HG03520 (cell line): ENCODE measurements around the gene CLMN.
A peak's percentile ranks its signal among the peaks of the same experiment; 100 is the strongest.

Experiments used
- ATAC-seq: cut with Tn5 transposase; IDR thresholded peaks from one replicate; pipeline ENCODE4 v1.9.1; 2021; ENCODE audit warnings: mild to moderate bottlenecking, moderate library complexity; ENCODE audit not compliant: unreplicated experiment

The CLMN gene

DNA sequence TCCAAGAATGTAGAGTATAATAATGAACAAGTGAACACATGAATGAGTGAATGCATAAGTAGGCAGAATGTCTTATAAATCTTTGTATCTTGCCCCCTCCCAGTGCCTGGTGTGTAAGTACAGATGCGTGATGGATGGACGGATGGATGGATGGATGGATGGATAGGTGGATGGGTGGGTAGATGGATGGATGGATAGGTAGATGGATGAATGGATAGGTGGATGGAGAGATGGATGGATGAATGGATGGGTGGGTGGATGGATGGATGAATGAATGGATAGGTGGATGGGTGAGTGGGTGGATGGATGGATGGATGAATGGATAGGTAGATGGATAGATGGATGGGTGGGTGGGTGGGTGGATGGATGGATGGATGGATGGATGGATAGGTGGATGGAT, 74.4 kb downstream of the CLMN start:
- no peak for ATAC-seq

DNA sequence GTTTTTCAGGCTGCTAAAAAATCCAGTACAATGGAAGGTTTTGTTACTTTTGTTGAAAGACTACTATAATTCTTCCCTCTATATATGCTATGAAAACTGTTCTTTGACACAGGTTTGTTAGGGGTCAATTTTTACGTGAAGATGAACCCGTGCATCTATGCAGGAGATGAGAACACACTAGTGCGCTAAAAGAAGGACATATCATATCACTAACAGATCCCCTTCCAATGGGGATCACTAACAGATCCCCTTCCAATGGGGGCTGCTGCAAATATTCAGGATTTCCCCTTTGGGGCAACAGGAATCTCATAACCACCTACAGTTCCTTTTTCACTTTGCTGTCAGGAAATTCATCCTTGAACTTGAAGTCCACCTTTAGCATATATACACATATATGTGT, 75.1 kb downstream of the CLMN start:
- ATAC-seq: no peak

DNA sequence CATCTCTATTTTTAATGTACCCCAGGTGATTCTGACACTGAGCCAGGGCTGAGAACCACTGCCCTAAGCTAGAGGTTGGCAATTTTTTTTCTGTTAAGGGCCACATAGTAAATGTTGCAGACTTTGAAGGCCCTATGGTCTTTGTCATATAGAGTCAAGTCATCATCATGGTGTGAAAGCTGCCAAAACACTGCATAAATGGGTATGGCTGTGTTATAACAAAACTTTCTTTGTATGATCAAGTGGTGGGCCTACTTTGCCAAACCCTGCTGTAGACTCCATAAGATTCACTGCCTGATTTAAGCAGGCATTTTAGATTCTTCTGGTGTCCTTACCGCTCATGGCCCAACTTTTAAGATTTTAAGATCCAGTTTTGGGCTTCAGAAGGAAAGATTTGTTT, 76.8 kb downstream of the CLMN start:
- no peak for ATAC-seq

DNA sequence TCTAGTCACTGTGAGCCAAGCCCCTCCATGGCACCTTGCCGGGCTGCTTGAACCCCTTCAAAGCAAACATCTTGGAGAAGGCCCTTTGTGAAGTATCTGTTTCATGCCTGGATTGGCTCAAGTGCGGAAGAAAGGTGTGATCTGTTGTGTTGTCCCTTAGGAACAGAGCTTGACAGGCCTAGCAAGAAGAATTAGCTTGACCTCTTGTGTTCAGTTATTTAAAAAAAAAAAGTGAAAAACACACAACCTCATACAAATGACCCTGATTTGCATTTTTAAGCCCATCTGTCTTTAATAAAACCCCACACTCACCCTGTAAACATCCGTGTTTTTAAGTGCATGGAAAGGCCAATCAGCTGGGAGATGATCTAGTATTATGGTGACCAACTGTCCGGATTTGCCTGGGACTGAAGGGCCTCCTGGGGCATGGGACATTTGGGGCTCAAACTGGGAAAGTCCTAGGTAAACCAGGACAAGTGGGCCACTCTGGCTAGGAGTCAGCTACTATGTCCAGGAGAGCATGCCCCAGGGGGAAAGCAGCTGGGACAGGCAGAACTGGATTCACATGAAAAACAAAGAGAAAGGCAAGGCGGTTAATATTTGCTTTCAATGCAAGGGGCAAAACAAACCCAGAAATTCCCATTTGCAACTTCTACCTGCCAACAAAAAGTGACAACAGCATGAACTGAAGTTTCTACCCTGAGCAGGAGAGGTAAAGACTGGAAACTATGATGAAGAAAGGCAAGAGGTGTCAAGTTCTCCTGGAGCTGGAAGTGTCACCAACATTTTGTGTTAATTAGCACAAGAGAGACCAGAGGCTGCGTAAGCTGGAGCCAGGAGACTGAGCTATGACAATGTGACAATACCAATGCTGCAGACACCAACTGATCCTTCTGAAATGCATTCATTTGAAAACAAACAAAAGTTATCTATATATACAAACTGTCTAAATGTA, 78.6 kb downstream of the CLMN start:
- no peak for ATAC-seq

DNA sequence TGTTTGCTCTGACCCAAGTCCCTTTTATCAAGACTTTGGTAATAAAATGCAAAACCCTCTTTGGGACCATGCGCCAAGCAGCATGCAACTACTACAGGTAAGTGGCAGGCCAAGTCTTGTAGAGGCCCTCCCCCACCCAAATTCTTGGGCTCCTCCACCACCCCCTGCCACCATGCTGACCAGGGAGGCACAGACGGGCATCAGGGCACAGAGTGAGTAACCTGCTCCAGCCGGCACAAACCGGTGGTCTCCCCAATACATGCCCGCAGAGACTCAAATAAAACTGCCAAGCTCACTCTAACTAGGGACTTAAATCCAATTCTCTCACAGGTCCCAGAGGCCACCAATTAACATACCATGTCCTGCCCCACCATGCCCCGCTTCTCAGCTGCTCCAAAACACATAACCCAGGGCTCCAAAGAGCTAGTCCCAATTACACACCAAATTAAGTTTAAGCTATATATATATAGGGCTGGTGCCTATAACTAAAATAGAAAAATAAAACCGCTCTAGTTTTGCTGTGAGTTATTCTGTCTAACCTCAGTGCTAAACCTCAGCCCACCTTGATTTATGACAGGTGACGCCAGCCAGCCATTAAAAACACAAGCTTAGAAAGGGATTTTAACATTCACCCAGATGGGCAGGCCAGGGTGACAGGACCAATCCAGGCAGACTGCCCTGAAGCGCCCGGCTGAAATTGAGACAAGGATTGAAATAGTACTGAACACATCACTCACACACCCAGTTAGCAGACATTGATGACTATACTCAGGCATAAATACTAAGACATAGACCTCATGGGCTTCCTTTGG, 81.0 kb downstream of the CLMN start:
- ATAC-seq: no peak

DNA sequence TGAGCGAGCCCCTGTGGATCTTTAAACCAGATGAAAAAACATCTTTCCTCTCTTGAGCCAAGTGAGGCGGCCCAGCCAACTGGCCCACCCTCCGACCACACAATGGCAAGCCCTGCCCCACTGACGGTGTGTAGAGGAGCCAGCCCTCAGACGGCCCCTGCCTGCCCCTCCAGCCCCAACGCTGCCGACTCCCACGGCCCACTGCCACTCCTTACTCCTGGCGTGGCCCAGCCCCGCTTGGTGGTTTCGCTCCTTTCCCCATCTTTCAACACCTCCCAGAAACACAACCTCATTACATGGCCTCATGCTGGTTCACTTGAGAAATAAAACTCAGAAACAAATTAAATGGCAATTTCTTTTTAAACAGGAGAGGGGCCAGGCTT, 81.8 kb downstream of the CLMN start:
- ATAC-seq: no peak

DNA sequence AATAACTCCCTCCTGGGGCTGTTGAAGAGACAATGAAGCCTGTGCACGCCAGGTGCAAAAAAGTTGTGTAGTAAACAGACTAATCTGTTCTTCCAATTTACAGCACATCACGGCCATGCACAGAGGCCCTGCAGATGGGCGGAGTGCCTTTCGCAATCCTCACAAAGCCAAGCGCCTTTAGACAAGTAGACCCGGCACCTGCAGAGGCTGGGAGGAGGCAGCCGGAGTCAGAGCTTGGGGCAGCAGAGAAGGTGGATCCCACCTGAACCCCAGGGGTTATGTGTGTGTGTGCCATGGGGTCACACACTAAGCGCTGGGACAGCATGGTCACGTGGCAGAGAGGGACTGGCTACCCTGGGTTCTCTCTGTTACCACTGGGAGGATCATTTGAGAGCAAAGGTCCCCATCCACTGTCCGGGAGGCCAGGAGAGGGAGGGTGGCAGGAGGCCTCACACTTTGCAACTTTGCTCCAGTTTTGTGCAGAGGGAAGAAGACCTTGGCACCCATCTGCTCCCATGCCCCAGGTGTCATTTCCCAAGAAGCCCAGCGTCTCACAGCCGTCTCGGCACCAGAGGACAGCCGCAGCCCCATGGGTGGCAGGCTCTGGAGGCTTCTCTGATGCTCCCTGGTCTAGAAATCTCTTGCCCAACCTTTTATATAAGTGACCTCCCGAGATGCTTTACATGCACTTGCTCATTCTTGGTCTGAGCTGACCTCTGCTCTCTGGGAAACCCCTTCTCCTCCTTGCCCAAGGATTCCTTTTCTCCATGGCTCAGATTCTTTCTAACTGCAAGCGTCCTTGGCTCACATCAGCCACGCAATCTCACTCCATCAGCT, 82.4 kb downstream of the CLMN start:
- no peak for ATAC-seq

DNA sequence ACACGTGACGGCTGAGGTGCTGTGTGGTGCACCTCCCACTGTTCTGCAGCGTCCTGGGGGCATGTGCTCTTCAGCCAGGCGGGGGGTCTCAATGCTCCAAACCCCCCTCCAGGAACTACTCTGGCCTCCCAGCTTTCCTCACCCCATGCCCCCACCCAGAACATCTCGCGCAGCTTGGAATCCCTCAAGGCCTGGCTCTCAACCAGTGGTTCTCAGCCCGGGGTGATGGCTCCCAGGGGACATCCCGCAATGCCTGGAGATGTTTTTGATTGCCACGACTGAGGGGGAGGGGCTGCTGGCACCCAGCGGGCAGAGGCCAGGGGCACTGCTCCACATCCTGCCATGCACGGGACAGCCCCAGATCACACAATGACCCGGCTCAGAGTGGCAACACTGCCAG, 83.5 kb downstream of the CLMN start:
- no peak for ATAC-seq

DNA sequence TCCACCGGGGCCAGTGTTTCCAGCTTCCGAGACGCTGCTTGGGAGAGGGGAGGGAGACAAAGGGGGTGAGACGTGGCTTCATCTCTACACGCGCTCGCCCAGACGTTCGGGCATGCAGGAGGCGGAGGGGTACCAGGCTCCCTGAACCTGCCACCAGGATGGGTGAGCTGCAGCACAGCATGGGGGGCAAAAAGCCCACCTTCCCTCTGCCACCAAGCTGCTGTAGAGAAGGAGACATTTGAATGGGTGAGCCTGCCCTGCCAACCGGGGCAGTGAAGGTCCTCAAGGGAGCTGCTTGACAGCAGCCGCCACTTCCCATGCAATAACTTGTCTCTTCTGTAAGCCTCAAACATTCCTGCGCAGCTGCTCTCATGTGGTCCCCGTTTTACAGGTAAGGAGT, 83.9 kb downstream of the CLMN start:
- ATAC-seq: no peak

DNA sequence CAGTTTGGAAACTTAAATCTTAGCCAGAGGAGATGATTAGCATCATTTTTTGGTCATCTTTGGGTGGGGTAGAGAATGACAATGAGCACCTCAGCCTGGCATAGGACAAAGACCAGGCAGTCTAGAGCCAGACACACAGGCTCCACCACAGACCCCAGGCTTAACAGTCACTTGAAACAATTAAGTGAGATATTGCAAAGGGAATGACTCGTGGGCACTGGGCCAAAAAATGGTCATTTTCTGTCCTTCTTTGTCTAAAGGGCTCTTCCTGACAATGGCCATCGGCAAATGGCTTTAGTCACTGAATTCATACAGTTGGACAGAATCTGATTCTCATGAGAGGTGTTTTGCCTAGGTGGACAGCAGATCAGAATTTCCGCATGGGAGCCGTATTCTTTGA, 84.4 kb downstream of the CLMN start:
- ATAC-seq: no peak

DNA sequence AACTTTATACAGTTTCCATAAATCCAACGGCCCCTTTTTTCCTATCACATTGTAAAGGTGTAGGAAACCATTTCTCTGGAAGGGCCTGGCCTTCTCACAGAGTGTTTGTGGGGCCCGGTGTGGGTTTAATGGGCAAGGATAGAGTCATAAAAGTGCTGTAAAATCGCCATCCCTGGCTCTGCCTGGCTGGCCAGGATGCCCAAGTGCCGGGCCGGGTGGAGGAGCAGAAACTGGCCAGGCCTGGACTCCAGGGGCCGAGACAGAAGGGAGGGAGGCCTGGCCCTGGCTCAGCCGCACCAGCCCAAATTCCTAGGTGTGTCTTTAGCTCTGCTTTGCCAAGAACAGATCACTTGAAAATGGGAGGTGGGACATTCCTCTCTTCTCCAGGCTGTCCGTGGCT, 85.3 kb downstream of the CLMN start:
- ATAC-seq: no peak

DNA sequence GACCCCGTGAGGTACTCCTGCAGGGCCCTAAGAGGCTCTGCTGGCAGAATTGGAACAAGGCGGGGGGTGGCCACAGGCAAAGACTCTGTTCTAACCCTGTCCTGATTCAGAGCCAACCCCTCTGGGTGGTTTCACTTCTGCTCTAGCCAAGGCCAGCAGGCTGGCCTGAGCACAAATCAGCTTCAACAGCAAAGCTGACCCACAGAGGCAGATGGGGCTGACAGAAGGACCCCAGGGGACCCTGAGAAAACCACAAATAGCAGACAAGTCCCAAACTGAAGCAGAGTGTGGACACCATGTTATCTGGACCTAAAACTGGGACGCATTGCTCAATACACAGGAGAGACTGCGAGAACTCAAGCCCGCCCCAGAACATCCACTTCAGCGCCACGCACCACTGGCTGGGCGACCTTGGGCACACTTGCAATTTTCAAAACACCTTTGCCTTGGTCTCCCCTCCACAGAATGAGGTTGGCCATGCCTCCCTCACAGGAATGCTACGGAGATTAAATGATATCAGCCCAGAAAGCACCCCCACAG, 85.9 kb downstream of the CLMN start:
- peak; percentile 93 for ATAC-seq

DNA sequence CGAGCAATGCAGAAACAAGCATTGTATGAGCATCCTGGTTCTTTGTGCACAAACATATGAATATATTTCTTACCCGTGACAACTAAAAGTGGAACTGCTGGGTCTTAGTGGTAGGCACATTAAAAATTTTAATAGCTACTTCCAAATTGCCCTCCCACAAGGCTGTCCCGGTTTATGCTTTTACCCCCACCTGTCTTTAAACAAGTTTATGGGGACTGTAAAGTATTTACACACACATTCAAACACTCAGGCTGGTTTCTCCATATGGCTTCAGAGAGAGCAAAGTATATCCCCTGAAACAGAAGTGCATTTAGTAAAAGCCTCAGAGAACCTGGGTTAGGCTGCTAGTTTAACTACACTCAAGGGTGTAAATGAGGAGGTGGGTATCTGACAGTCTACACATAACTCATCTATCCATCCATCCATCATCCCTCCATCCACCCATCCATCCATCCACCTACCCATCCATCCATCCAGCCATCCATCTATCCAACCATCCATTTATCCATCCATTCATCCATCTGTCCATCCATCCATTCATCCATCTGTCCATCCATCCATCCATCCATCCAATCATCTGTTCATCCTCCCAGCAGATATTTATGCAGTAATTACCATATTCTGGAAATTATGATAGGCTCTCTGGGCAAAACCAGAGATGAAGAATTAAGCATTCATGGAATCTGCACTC, 86.7 kb downstream of the CLMN start:
- ATAC-seq: no peak

DNA sequence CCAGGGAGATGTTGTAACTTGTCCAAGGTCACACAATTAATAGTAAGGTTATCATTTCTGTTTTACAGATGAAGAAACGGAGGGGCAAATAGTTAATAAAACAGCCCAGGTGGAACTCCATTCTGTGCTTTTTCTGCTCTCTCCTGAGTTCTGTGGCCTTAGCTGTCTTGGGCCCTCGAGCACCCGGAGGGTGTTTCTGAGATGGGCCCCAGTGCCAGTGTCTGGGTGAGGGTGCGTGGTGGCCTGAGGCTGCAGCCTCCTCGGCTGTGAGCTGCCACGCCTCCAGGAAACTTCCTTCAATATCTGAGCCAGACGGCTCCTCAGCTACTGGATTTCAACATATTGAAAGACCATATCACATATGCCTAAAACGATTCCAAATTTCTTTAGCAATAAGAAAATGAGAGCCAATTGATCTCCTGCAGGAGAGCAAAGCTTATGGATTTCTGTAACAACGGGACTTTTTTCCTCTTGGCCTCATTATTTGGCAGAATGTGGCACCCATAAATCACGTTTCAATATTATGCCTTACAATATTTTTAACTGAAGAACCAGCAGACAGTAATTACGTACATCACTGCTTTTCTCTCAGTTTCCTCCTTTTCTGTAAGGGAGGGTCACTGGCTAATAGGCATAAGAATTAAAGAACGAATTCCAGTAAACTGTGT, 87.6 kb downstream of the CLMN start:
- no peak for ATAC-seq

DNA sequence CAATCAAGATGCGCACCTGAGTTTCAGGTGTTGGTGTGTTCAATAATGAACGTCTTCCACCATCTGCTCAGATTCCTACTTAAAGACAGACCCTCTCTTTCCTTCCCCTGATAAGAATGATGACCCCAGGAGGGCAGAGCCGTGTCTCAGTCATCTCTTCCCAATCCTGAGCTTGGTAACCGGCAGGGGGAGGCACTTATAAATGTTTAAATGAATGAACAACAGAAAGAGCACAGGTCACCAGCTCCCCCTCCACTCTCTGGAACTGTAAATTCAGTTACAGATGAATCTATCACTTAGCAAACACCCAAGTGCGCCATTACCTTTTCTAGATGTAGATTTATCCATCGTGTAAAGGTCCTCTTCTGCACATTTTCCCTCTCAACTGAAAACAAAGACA, 90.0 kb downstream of the CLMN start:
- ATAC-seq: no peak

DNA sequence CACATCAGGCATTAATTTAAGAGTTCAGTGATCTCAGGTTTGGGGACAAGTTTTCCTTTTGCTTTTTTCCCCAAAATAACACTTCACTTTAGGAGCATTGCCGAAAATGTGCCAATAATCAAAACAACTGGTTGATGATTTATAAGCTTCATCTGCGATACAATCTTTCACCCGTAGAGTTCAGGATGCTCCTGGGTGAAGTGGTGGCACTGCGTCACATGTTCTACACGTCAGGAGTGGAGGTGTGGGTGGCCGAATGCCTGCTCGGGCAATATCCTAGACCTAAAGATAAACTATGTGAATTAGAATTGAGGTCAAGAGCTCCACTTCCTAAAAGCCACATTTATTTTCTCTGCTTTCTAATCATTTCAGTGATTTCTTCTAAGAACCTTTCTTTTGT, 91.5 kb downstream of the CLMN start:
- ATAC-seq: no peak

DNA sequence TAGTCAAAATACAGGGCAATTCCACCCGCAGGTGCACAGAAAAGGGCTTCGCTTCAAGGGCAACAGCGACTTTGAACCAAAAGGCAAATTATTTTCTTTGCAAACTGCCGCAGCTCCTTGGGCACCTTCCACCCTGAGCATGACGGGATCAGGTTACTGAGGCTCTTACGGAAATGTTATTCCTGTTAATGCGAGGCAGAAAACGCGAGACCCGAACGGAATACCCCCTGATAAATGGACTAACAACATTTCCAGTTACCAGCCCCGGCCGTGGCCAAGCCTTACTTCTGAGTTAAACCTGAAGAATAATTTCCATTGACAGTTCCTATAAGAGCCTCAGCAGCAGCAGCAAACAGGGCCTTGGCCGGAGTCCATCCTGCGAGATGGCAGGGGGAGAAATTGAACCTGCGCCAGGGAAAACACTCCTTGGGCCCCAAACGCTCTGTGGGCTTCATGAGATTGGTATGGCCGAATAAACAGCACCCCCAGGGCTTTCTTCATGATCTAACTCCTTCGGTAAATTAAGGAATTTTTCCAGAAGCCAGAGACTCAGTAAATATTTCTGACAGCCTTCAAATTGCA, 92.3 kb downstream of the CLMN start:
- ATAC-seq: no peak

DNA sequence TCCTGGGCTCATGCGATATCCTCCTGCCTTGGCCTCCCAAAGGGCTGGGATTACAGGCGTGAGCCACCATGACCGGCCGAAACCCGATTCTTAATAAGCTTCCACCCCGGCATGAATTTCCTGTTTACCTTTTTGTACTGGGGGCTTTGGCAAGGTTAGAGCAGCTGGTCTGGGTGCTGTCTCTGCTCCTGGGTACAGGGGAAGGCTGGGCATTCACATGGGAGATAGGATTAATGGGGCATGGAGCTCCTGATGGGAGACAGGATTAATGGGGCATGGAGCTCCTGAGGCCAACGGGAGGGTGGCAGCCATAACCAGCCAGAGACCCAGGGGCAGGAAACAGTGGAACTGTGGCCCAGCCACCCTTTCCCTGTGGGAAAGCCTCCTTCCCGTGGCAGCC, 92.9 kb downstream of the CLMN start:
- ATAC-seq: no peak

DNA sequence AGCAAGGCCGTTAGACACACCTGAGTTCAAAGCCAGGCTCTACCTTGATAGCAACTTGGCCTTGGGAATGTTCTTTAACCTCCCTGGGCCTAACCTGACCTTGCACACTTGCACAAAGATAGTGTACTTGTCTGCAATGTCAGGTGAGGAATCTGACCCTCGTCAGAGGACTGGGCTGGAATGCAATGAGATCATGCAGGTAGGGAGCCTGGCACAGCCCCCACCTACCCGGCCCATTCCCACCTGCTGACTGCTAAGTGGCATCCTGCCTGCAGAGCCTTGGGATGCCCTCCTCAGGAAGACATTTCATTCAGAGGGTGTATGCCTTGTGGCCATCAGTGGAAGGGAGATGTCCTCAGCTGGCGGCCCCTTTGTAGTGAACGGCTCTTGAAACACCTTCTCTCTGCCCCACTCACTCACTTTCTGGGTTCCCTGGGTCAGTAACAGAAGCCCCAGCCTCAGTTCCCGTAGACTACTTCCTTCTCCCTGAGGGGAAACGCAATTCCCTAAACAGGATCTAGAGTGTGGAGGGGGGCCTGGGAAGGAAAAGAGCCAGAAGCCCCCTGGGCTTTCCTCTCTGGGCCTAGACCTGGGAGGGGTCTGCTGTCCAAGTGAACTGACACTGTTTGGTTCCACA, 94.3 kb downstream of the CLMN start:
- ATAC-seq: no peak
